ENCODE data around the gene AQP5.
"Not testable (repeated sequence)": the region's sequence is repeated elsewhere in the genome, so short reads cannot be mapped to it uniquely, and the experiment has no call there.

The AQP5 gene

GRCh38 chr12:49980501-49981349, 19.1 kb downstream of the AQP5 start:
- Histone ChIP-seq H3K4me1 (no peaks in the 10 kb centered on the region), H3K36me3 (replicated peaks) (no peaks in the 10 kb centered on the region; the same call in 1 of the 2 replicates), H3K27me3 (ENCODE audit: low read depth) (no peaks in the 10 kb centered on the region), H3K9me3 (no peaks in the 10 kb centered on the region), H3K4me3 (no peak overlapping the region)
- in situ Hi-C loops (cut with MboI; ENCODE audit: low sequenced_read_pairs) = no loop called here
- no peak for DNase-seq (ENCODE audit: low spot score in 2 of 2)

GRCh38 chr12:49982246-49983087, 20.8 kb downstream of the AQP5 start:
- Histone ChIP-seq H3K36me3 (replicated peaks) (peaks cover 13% of the 10 kb centered on the region), H3K9me3 (no peaks in the 10 kb centered on the region), H3K4me1 (no peaks in the 10 kb centered on the region), H3K4me3 (no peak overlapping the region), H3K27me3 (ENCODE audit: low read depth) (no peaks in the 10 kb centered on the region)
- in situ Hi-C loops (cut with MboI; ENCODE audit: low sequenced_read_pairs) = no loop called here
- DNase-seq (ENCODE audit: low spot score in 2 of 2) = no peak

GRCh38 chr12:49983892-49984291, 22.2 kb downstream of the AQP5 start:
- H3K4me1 ChIP-seq = no peaks in the 10 kb centered on the region
- no peak overlapping the region for H3K4me3 ChIP-seq
- no peaks in the 10 kb centered on the region for H3K27me3 ChIP-seq (ENCODE audit: low read depth)
- H3K36me3 ChIP-seq (replicated peaks) = peaks cover 19% of the 10 kb centered on the region
- in situ Hi-C loops (cut with MboI; ENCODE audit: low sequenced_read_pairs) = no loop called here
- H3K9me3 ChIP-seq = no peaks in the 10 kb centered on the region
- DNase-seq (ENCODE audit: low spot score in 2 of 2) = no peak

GRCh38 chr12:49984476-49985359, 23.0 kb downstream of the AQP5 start:
- H3K4me3 ChIP-seq = no peak overlapping the region
- no peaks in the 10 kb centered on the region for H3K27me3 ChIP-seq (ENCODE audit: low read depth)
- no peaks in the 10 kb centered on the region for H3K9me3 ChIP-seq
- in situ Hi-C loops (cut with MboI; ENCODE audit: low sequenced_read_pairs) = no loop called here
- H3K4me1 ChIP-seq = no peaks in the 10 kb centered on the region
- peaks cover 24% of the 10 kb centered on the region for H3K36me3 ChIP-seq (replicated peaks)
- no peak for DNase-seq (ENCODE audit: low spot score in 2 of 2)

- in situ Hi-C loops (cut with MboI; ENCODE audit: low sequenced_read_pairs) = no loop called here
- DNase-seq (ENCODE audit: low spot score in 2 of 2) = no peak
- Histone ChIP-seq H3K36me3 (replicated peaks) (peaks cover 37% of the 10 kb centered on the region), H3K27me3 (ENCODE audit: low read depth) (no peaks in the 10 kb centered on the region), H3K9me3 (no peaks in the 10 kb centered on the region), H3K4me3 (no peak overlapping the region), H3K4me1 (no peaks in the 10 kb centered on the region)
These were observed 24.3 kb downstream of the AQP5 start for GRCh38 chr12:49985981-49986380.

- in situ Hi-C loops (cut with MboI; ENCODE audit: low sequenced_read_pairs) = not testable (repeated sequence)
These were observed 24.8 kb downstream of the AQP5 start for GRCh38 chr12:49986476-49986875.

GRCh38 chr12:49987625-49988303, 26.1 kb downstream of the AQP5 start:
- Histone ChIP-seq H3K27me3 (ENCODE audit: low read depth) (no peaks in the 10 kb centered on the region), H3K4me1 (no peaks in the 10 kb centered on the region), H3K9me3 (no peaks in the 10 kb centered on the region), H3K36me3 (replicated peaks) (peaks cover 52% of the 10 kb centered on the region), H3K4me3 (no peak overlapping the region)
- in situ Hi-C loops (cut with MboI; ENCODE audit: low sequenced_read_pairs) = no loop called here
- no peak for DNase-seq (ENCODE audit: low spot score in 2 of 2)

More at GRCh38 chr12:49986476-49986875, 24.8 kb downstream of the AQP5 start:
- not testable (repeated sequence) for H3K4me1 ChIP-seq; H3K27me3 ChIP-seq (ENCODE audit: low read depth); H3K4me3 ChIP-seq; DNase-seq (ENCODE audit: low spot score in 2 of 2); H3K9me3 ChIP-seq
- peaks cover 39% of the 10 kb centered on the region for H3K36me3 ChIP-seq (replicated peaks)

- H3K4me1 ChIP-seq; H3K9me3 ChIP-seq; H3K27me3 ChIP-seq (ENCODE audit: low read depth); in situ Hi-C loops (cut with MboI; ENCODE audit: low sequenced_read_pairs); DNase-seq (ENCODE audit: low spot score in 2 of 2); H3K4me3 ChIP-seq: not testable (repeated sequence)
- H3K36me3 ChIP-seq (replicated peaks) = peaks cover 68% of the 10 kb centered on the region
These were observed 27.7 kb downstream of the AQP5 start for GRCh38 chr12:49989400-49989799.

GRCh38 chr12:49990273-49990672, 28.6 kb downstream of the AQP5 start:
- no peaks in the 10 kb centered on the region for H3K9me3 ChIP-seq
- in situ Hi-C loops (cut with MboI; ENCODE audit: low sequenced_read_pairs) = no loop called here
- no peak overlapping the region for H3K4me3 ChIP-seq
- H3K4me1 ChIP-seq = no peaks in the 10 kb centered on the region
- no peaks in the 10 kb centered on the region for H3K27me3 ChIP-seq (ENCODE audit: low read depth)
- peaks cover 77% of the 10 kb centered on the region for H3K36me3 ChIP-seq (replicated peaks)
- DNase-seq (ENCODE audit: low spot score in 2 of 2) = no peak

GRCh38 chr12:49998453-49998852, 36.8 kb downstream of the AQP5 start:
- H3K4me1 ChIP-seq = no peaks in the 10 kb centered on the region
- in situ Hi-C loops (cut with MboI; ENCODE audit: low sequenced_read_pairs) = no loop called here
- peaks cover 90% of the 10 kb centered on the region for H3K36me3 ChIP-seq (replicated peaks)

GRCh38 chr12:50003595-50003994, 41.9 kb downstream of the AQP5 start:
- no peak for DNase-seq (ENCODE audit: low spot score in 2 of 2)
- in situ Hi-C loops (cut with MboI; ENCODE audit: low sequenced_read_pairs) = no loop called here
- Histone ChIP-seq H3K4me3 (no peak overlapping the region), H3K27me3 (ENCODE audit: low read depth) (no peaks in the 10 kb centered on the region), H3K4me1 (no peaks in the 10 kb centered on the region), H3K9me3 (no peaks in the 10 kb centered on the region), H3K36me3 (replicated peaks) (peaks cover 81% of the 10 kb centered on the region)

More at GRCh38 chr12:49998453-49998852, 36.8 kb downstream of the AQP5 start:
- no peak overlapping the region for H3K4me3 ChIP-seq
- no peaks in the 10 kb centered on the region for H3K27me3 ChIP-seq (ENCODE audit: low read depth)
- DNase-seq (ENCODE audit: low spot score in 2 of 2) = no peak
- H3K9me3 ChIP-seq = no peaks in the 10 kb centered on the region

GRCh38 chr12:50004696-50005095, 43.0 kb downstream of the AQP5 start:
- no peak overlapping the region for H3K4me3 ChIP-seq
- H3K27me3 ChIP-seq (ENCODE audit: low read depth) = no peaks in the 10 kb centered on the region
- peaks cover 76% of the 10 kb centered on the region for H3K36me3 ChIP-seq (replicated peaks)
- H3K4me1 ChIP-seq = no peaks in the 10 kb centered on the region
- no peaks in the 10 kb centered on the region for H3K9me3 ChIP-seq
- DNase-seq (ENCODE audit: low spot score in 2 of 2) = no peak
- in situ Hi-C loops (cut with MboI; ENCODE audit: low sequenced_read_pairs) = no loop called here

- Histone ChIP-seq H3K36me3 (replicated peaks) (peaks cover 78% of the 10 kb centered on the region), H3K4me3 (no peak overlapping the region)
These were observed 43.5 kb downstream of the AQP5 start for GRCh38 chr12:50005175-50005574.

More at GRCh38 chr12:50005175-50005574, 43.5 kb downstream of the AQP5 start:
- no peak for DNase-seq (ENCODE audit: low spot score in 2 of 2)
- H3K4me1 ChIP-seq = no peaks in the 10 kb centered on the region
- no peaks in the 10 kb centered on the region for H3K9me3 ChIP-seq
- no peaks in the 10 kb centered on the region for H3K27me3 ChIP-seq (ENCODE audit: low read depth)
- in situ Hi-C loops (cut with MboI; ENCODE audit: low sequenced_read_pairs) = no loop called here
